Measurements from ENCODE around the gene CHD5. TPM values are rescaled to one million over a fixed set of nuclear protein-coding genes. Genes with fewer than 3 reads are reported as not detected.

Gene CHD5
- polyA plus RNA-seq, 3 donors: 0.07 TPM; not detected in 2

GRCh38 chr1:6211731-6212130 is 31.6 kb upstream of the CHD5 start:
- no peak overlapping the region for H3K4me2 ChIP-seq (replicated peaks; ENCODE audit: extremely low read depth, low read length, poor library complexity, severe bottlenecking)
- Mint-ChIP-seq H3K36me3 (peaks cover 0 to 3% of the 10 kb centered on the region in 2 donors), H3K9me3 (peaks cover 0 to 12% (median 1%) of the 10 kb centered on the region in 7 donors), H3K27ac (no peak overlapping the region), H3K27me3 (ENCODE audit: low read depth in 3 of 3) (peaks cover 39 to 70% (median 45%) of the 10 kb centered on the region in 3 donors), H3K4me3 (no peak overlapping the region), H3K4me1 (peaks cover 16% of the 10 kb centered on the region)
- H3K9me3 ChIP-seq (replicated peaks in 1 of 2; ENCODE audit: control insufficient read depth in 1 of 2, insufficient read depth in 1 of 2, low read length in 2 of 2): peaks cover 0 to 13% of the 10 kb centered on the region in 2 donors
- H4K20me1 ChIP-seq (ENCODE audit: insufficient read depth, low read length): no peaks in the 10 kb centered on the region
- H3K4me3 ChIP-seq (replicated peaks in 1 of 3; ENCODE audit: low read depth in 2 of 3, low read length in 3 of 3): no peak overlapping the region
- no peak for DNase-seq
- peaks cover 6 to 16% of the 10 kb centered on the region in 2 donors for H3K4me1 ChIP-seq (ENCODE audit: control insufficient read depth in 1 of 2, insufficient read depth in 2 of 2, low read length in 2 of 2)
- H2AFZ ChIP-seq (ENCODE audit: insufficient read depth, low read depth, low read length, poor library complexity, severe bottlenecking): no peak overlapping the region
- TF ChIP-seq CTCF (IDR thresholded peaks at IDR 0.05): no peak
- 50% methylated on average over 1 of the region's 16 CpGs for WGBS (ENCODE audit: insufficient coverage)
- H3K36me3 ChIP-seq (replicated peaks in 1 of 2; ENCODE audit: control insufficient read depth in 1 of 2, insufficient read depth in 2 of 2, low read length in 2 of 2): no peaks in the 10 kb centered on the region
- no peaks in the 10 kb centered on the region for H3K79me2 ChIP-seq (ENCODE audit: insufficient read depth, low read length)
- no peak overlapping the region for H3K27ac ChIP-seq (ENCODE audit: low read depth in 1 of 2, low read length in 2 of 2)
- no peak overlapping the region for H3K9ac ChIP-seq (ENCODE audit: insufficient read depth, low read length, poor library complexity, severe bottlenecking)
- peaks cover 16 to 32% of the 10 kb centered on the region in 2 donors for H3K27me3 ChIP-seq (ENCODE audit: control insufficient read depth in 2 of 2, insufficient read depth in 2 of 2, low read length in 2 of 2)
- intact Hi-C loops (cut with micrococcal nuclease): no loop called here

GRCh38 chr1:6210591-6211355 is 30.7 kb upstream of the CHD5 start:
- Histone ChIP-seq H3K27ac (ENCODE audit: low read depth in 1 of 2, low read length in 2 of 2) (no peak overlapping the region), H3K36me3 (replicated peaks in 1 of 2; ENCODE audit: control insufficient read depth in 1 of 2, insufficient read depth in 2 of 2, low read length in 2 of 2) (no peaks in the 10 kb centered on the region), H3K9ac (ENCODE audit: insufficient read depth, low read length, poor library complexity, severe bottlenecking) (no peak overlapping the region), H3K9me3 (replicated peaks in 1 of 2; ENCODE audit: control insufficient read depth in 1 of 2, insufficient read depth in 1 of 2, low read length in 2 of 2) (peaks cover 0 to 13% of the 10 kb centered on the region in 2 donors), H4K20me1 (ENCODE audit: insufficient read depth, low read length) (no peaks in the 10 kb centered on the region), H3K27me3 (ENCODE audit: control insufficient read depth in 2 of 2, insufficient read depth in 2 of 2, low read length in 2 of 2) (peaks cover 23 to 41% of the 10 kb centered on the region in 2 donors), H3K4me1 (ENCODE audit: control insufficient read depth in 1 of 2, insufficient read depth in 2 of 2, low read length in 2 of 2) (peaks cover 11 to 26% of the 10 kb centered on the region in 2 donors), H3K4me2 (replicated peaks; ENCODE audit: extremely low read depth, low read length, poor library complexity, severe bottlenecking) (no peak overlapping the region), H2AFZ (ENCODE audit: insufficient read depth, low read depth, low read length, poor library complexity, severe bottlenecking) (no peak overlapping the region), H3K4me3 (replicated peaks in 1 of 3; ENCODE audit: low read depth in 2 of 3, low read length in 3 of 3) (no peak overlapping the region), H3K79me2 (ENCODE audit: insufficient read depth, low read length) (no peaks in the 10 kb centered on the region)
- H3K27me3 Mint-ChIP-seq (ENCODE audit: low read depth in 3 of 3): peaks cover 43 to 75% (median 49%) of the 10 kb centered on the region in 3 donors
- WGBS (ENCODE audit: insufficient coverage): 94% methylated on average over 23 of the region's 29 CpGs
- peaks cover 18% of the 10 kb centered on the region for H3K4me1 Mint-ChIP-seq
- no peak overlapping the region for H3K4me3 Mint-ChIP-seq
- TF ChIP-seq CTCF (IDR thresholded peaks at IDR 0.05): no peak
- intact Hi-C loops (cut with micrococcal nuclease): no loop called here
- no peak overlapping the region for H3K27ac Mint-ChIP-seq
- H3K9me3 Mint-ChIP-seq: peaks cover 0 to 12% (median 1%) of the 10 kb centered on the region in 7 donors
- H3K36me3 Mint-ChIP-seq: peaks cover 0 to 3% of the 10 kb centered on the region in 2 donors
- DNase-seq: no peak

Measured in CD14-positive monocyte (primary cell).